Glutamatergic neuron (in vitro differentiated cells): ENCODE results near the gene HAUS3. TPM values are rescaled to one million over a fixed set of nuclear protein-coding genes. Genes with fewer than 3 reads are reported as not detected.

Experiments
- DNase-seq: peaks from one replicate; pipeline ENCODE4 v3.0.0; 2022
- H3K27ac Mint-ChIP-seq: one replicate; pipeline ENCODE4 v1.8.0; 2020; ENCODE audit warnings: mild to moderate bottlenecking, mixed read lengths, inconsistent platforms; ENCODE audit not compliant: unreplicated experiment
- H3K27me3 Mint-ChIP-seq: one replicate; pipeline ENCODE4 v1.8.0; 2020; ENCODE audit warnings: mild to moderate bottlenecking, moderate library complexity, mixed read lengths, inconsistent platforms; ENCODE audit not compliant: unreplicated experiment
- H3K36me3 Mint-ChIP-seq: one replicate; pipeline ENCODE4 v1.8.0; 2020; ENCODE audit warnings: mild to moderate bottlenecking, mixed read lengths, inconsistent platforms; ENCODE audit not compliant: unreplicated experiment
- H3K4me1 Mint-ChIP-seq: one replicate; pipeline ENCODE4 v1.8.0; 2020; ENCODE audit warnings: mild to moderate bottlenecking, low read depth, mixed read lengths, inconsistent platforms; ENCODE audit not compliant: unreplicated experiment
- H3K4me3 Mint-ChIP-seq: one replicate; pipeline ENCODE4 v1.8.0; 2020; ENCODE audit warnings: mild to moderate bottlenecking, mixed read lengths, inconsistent platforms; ENCODE audit not compliant: unreplicated experiment
- H3K9me3 Mint-ChIP-seq: one replicate; pipeline ENCODE4 v1.8.0; 2020; ENCODE audit warnings: mild to moderate bottlenecking, moderate library complexity, mixed read lengths, inconsistent platforms; ENCODE audit not compliant: unreplicated experiment
- CTCF ChIP-seq: fragments of 200-600 bp; sonication (generic); IDR thresholded peaks from one replicate; pipeline ENCODE4 v1.5.0; 2021; ENCODE audit not compliant: partially characterized antibody, unreplicated experiment
- long read RNA-seq: library from polyadenylated mRNA; unstranded; transcript quantifications from one replicate; pipeline ENCODE4 v2.0.0, GENCODE V29; 2020; ENCODE audit not compliant: unreplicated experiment
- total RNA-seq: library from RNA; stranded (reverse); fragmentation: NEBNext Ultra II Directional; extraction: Animal tissue kit (Norgen Biotek cat#: 25700); gene quantifications from one replicate; pipeline ENCODE4 v1.2.1, GENCODE V29; 2021; ENCODE audit not compliant: unreplicated experiment

The HAUS3 gene
- 15.6 TPM for total RNA-seq
- long read RNA-seq, partial matches to known transcripts, result 5 of 7 reads
- long read RNA-seq, other reads (novel, unspliced or antisense), result 1 of 7 reads

GRCh38 chr4:2241410-2242353, at the start of gene HAUS3, which contains the start of gene POLN:
TSS of gene HAUS3 (minus strand) at chr4:2242121. CDS start at chr4:2240946, 1,175 bp downstream.
TSS of gene POLN (minus strand) at chr4:2242121. CDS start at chr4:2229231, 12,890 bp downstream.
- DNase-seq, result peak; percentile 99
- peak within 1 kb of the TSS; percentile 87 for H3K4me3 Mint-ChIP-seq
- no peaks in the 10 kb centered on the region for H3K27me3 Mint-ChIP-seq
- no peaks in the 10 kb centered on the region for H3K36me3 Mint-ChIP-seq
- H3K9me3 Mint-ChIP-seq, result peaks cover 10% of the 10 kb centered on the region
- peaks cover 21% of the 10 kb centered on the region for H3K4me1 Mint-ChIP-seq
- no peak for TF ChIP-seq CTCF
- peak within 1 kb of the TSS; percentile 43 for H3K27ac Mint-ChIP-seq

- no peak overlapping the region for H3K27ac Mint-ChIP-seq
- DNase-seq, result no peak
- no peak for TF ChIP-seq CTCF
- no peaks in the 10 kb centered on the region for H3K36me3 Mint-ChIP-seq
- H3K27me3 Mint-ChIP-seq, result peaks cover 6% of the 10 kb centered on the region
- no peaks in the 10 kb centered on the region for H3K9me3 Mint-ChIP-seq
- peaks cover 15% of the 10 kb centered on the region for H3K4me1 Mint-ChIP-seq
- no peak overlapping the region for H3K4me3 Mint-ChIP-seq
Observed at GRCh38 chr4:2290974-2291704, 49.2 kb upstream of the HAUS3 start.

- Mint-ChIP-seq H3K4me3 (no peak overlapping the region), H3K36me3 (no peaks in the 10 kb centered on the region), H3K4me1 (peaks cover 16% of the 10 kb centered on the region), H3K27ac (no peak overlapping the region), H3K27me3 (peaks cover 6% of the 10 kb centered on the region), H3K9me3 (no peaks in the 10 kb centered on the region)
- TF ChIP-seq CTCF, result no peak
- DNase-seq, result no peak
Observed at GRCh38 chr4:2290488-2290887, 48.6 kb upstream of the HAUS3 start.

GRCh38 chr4:2289955-2290333, 48.0 kb upstream of the HAUS3 start:
- H3K27me3 Mint-ChIP-seq, result peaks cover 8% of the 10 kb centered on the region
- no peak overlapping the region for H3K4me3 Mint-ChIP-seq
- H3K36me3 Mint-ChIP-seq, result no peaks in the 10 kb centered on the region
- peaks cover 18% of the 10 kb centered on the region for H3K4me1 Mint-ChIP-seq
- no peak overlapping the region for H3K27ac Mint-ChIP-seq
- H3K9me3 Mint-ChIP-seq, result no peaks in the 10 kb centered on the region
- no peak for TF ChIP-seq CTCF
- no peak for DNase-seq
